ENCODE results near the gene SSRP1.

The SSRP1 gene

GRCh38 chr11:57332694-57333440 lies 2.8 kb downstream of the SSRP1 start:
- peaks cover 61% of the 10 kb centered on the region for H3K79me2 ChIP-seq (ENCODE audit: insufficient read depth, low read length)
- H3K9me3 ChIP-seq (ENCODE audit: insufficient read depth, low read depth, low read length), result no peaks in the 10 kb centered on the region
- no peaks in the 10 kb centered on the region for H3F3A ChIP-seq (ENCODE audit: low read depth)
- peak overlapping the region; percentile 85 for H3K4me2 ChIP-seq (ENCODE audit: low read depth, low read length, poor library complexity, severe bottlenecking)
- no peaks in the 10 kb centered on the region for H3K9me2 ChIP-seq (replicated peaks; ENCODE audit: low read depth, low read length)
- H3K27me3 ChIP-seq (ENCODE audit: insufficient read depth, low read length, poor library complexity, severe bottlenecking), result no peaks in the 10 kb centered on the region
- H3K36me3 ChIP-seq (ENCODE audit: insufficient read depth, low read length), result peaks cover 51% of the 10 kb centered on the region; the same call in 1 of the 2 replicates
- H4K20me1 ChIP-seq (ENCODE audit: insufficient read depth, low read length, poor library complexity, severe bottlenecking), result peaks cover 17% of the 10 kb centered on the region
- peak overlapping the region; percentile 79 for H3K9ac ChIP-seq (ENCODE audit: low read depth, low read length, poor library complexity, severe bottlenecking)
- peak overlapping the region; percentile 76 for H3K4me3 ChIP-seq (ENCODE audit: low read length, poor library complexity, severe bottlenecking)
- H3K4me1 ChIP-seq (ENCODE audit: insufficient read depth, low read length, poor library complexity, severe bottlenecking), result peaks cover 31% of the 10 kb centered on the region
- no peak overlapping the region for H2AFZ ChIP-seq (ENCODE audit: low read length)
- TF ChIP-seq EZH2phosphoT487 (IDR thresholded peaks at IDR 0.05; ENCODE audit: borderline replicate concordance) (no peak), CTCF (conservative IDR thresholded peaks at IDR 0.05; ENCODE audit: low read length) (no peak)

- H3K36me3 ChIP-seq (ENCODE audit: insufficient read depth, low read length), result peaks cover 62% of the 10 kb centered on the region; the same call in 1 of the 2 replicates
- no peak overlapping the region for H3K4me2 ChIP-seq (ENCODE audit: low read depth, low read length, poor library complexity, severe bottlenecking)
- TF ChIP-seq CTCF (conservative IDR thresholded peaks at IDR 0.05; ENCODE audit: low read length) (no peak), EZH2phosphoT487 (IDR thresholded peaks at IDR 0.05; ENCODE audit: borderline replicate concordance) (no peak)
- no peaks in the 10 kb centered on the region for H3K9me3 ChIP-seq (ENCODE audit: insufficient read depth, low read depth, low read length)
- H3K4me1 ChIP-seq (ENCODE audit: insufficient read depth, low read length, poor library complexity, severe bottlenecking), result peaks cover 30% of the 10 kb centered on the region
- no peaks in the 10 kb centered on the region for H3K9me2 ChIP-seq (replicated peaks; ENCODE audit: low read depth, low read length)
- H2AFZ ChIP-seq (ENCODE audit: low read length), result no peak overlapping the region
- no peak overlapping the region for H3K4me3 ChIP-seq (ENCODE audit: low read length, poor library complexity, severe bottlenecking)
- H4K20me1 ChIP-seq (ENCODE audit: insufficient read depth, low read length, poor library complexity, severe bottlenecking), result peaks cover 17% of the 10 kb centered on the region
- peaks cover 61% of the 10 kb centered on the region for H3K79me2 ChIP-seq (ENCODE audit: insufficient read depth, low read length)
- no peaks in the 10 kb centered on the region for H3K27me3 ChIP-seq (ENCODE audit: insufficient read depth, low read length, poor library complexity, severe bottlenecking)
- no peak overlapping the region for H3K9ac ChIP-seq (ENCODE audit: low read depth, low read length, poor library complexity, severe bottlenecking)
- no peaks in the 10 kb centered on the region for H3F3A ChIP-seq (ENCODE audit: low read depth)
Observed at GRCh38 chr11:57331720-57332119, 4.0 kb downstream of the SSRP1 start.

GRCh38 chr11:57330029-57330428 lies 5.7 kb downstream of the SSRP1 start:
- Histone ChIP-seq H3K9me3 (ENCODE audit: insufficient read depth, low read depth, low read length) (no peaks in the 10 kb centered on the region), H3K36me3 (ENCODE audit: insufficient read depth, low read length) (peaks cover 70% of the 10 kb centered on the region; the same call in 1 of the 2 replicates)
- no peak for TF ChIP-seq CTCF (conservative IDR thresholded peaks at IDR 0.05; ENCODE audit: low read length)
- TF ChIP-seq EZH2phosphoT487 (IDR thresholded peaks at IDR 0.05; ENCODE audit: borderline replicate concordance), result no peak

More at GRCh38 chr11:57330029-57330428, 5.7 kb downstream of the SSRP1 start:
- H3K4me2 ChIP-seq (ENCODE audit: low read depth, low read length, poor library complexity, severe bottlenecking), result no peak overlapping the region
- peaks cover 34% of the 10 kb centered on the region for H3K4me1 ChIP-seq (ENCODE audit: insufficient read depth, low read length, poor library complexity, severe bottlenecking)
- no peak overlapping the region for H3K4me3 ChIP-seq (ENCODE audit: low read length, poor library complexity, severe bottlenecking)
- H3K9ac ChIP-seq (ENCODE audit: low read depth, low read length, poor library complexity, severe bottlenecking), result no peak overlapping the region
- no peaks in the 10 kb centered on the region for H3K9me2 ChIP-seq (replicated peaks; ENCODE audit: low read depth, low read length)
- H3K79me2 ChIP-seq (ENCODE audit: insufficient read depth, low read length), result peaks cover 48% of the 10 kb centered on the region
- H3F3A ChIP-seq (ENCODE audit: low read depth), result no peaks in the 10 kb centered on the region
- peaks cover 17% of the 10 kb centered on the region for H4K20me1 ChIP-seq (ENCODE audit: insufficient read depth, low read length, poor library complexity, severe bottlenecking)
- no peak overlapping the region for H2AFZ ChIP-seq (ENCODE audit: low read length)
- H3K27me3 ChIP-seq (ENCODE audit: insufficient read depth, low read length, poor library complexity, severe bottlenecking), result no peaks in the 10 kb centered on the region

All from Loucy (cell line).